ENCODE measurements around the gene PDS5A.
"Not testable (repeated sequence)": the region's sequence is repeated elsewhere in the genome, so short reads cannot be mapped to it uniquely, and the experiment has no call there.

PDS5A gene

DNA sequence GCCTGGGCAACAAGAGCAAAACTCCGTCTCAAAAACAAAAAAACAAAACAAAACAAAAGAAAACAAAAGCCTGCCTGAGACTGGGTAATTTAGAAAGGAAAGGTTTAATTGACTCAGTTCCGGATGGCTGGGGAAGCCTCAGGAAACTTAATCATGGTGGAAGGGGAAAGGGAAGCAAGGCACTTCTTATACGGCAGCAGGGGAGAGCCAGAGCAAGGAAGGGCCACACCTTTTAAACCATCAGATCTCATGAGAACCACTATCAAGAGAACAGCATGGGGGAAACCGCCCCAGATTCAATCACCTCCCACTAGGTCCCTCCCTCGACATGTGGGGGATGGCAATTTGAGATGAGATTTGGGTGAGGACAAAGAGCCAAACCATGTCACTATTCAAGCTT, 157.5 kb downstream of the PDS5A start:
- Histone ChIP-seq H3K27ac (ENCODE audit: low read length) (no peak overlapping the region), H3K4me2 (ENCODE audit: low read depth, low read length) (no peak overlapping the region), H3F3A (ENCODE audit: insufficient read depth, low read length) (no peaks in the 10 kb centered on the region), H3K4me1 (ENCODE audit: low read length) (no peaks in the 10 kb centered on the region), H3K9me2 (replicated peaks; ENCODE audit: insufficient read depth, low read length) (no peaks in the 10 kb centered on the region), H4K20me1 (ENCODE audit: insufficient read depth, low read length) (no peaks in the 10 kb centered on the region), H3K36me3 (replicated peaks; ENCODE audit: insufficient read depth, low read length) (no peaks in the 10 kb centered on the region), H3K27me3 (replicated peaks; ENCODE audit: insufficient read depth, low read length) (no peaks in the 10 kb centered on the region), H3K79me2 (ENCODE audit: low read length) (no peaks in the 10 kb centered on the region), H3K9me3 (replicated peaks; ENCODE audit: insufficient read depth, low read length) (no peaks in the 10 kb centered on the region), H2AFZ (ENCODE audit: low read length) (no peak overlapping the region), H3K9ac (ENCODE audit: low read length) (no peak overlapping the region), H3K4me3 (ENCODE audit: low read length) (no peak overlapping the region)
- no peak for DNase-seq
- TF ChIP-seq EZH2 (optimal IDR thresholded peaks at IDR 0.05; ENCODE audit: low read depth, low read length) (no peak), CTCF (IDR thresholded peaks at IDR 0.05; ENCODE audit: low read length) (no peak), EZH2phosphoT487 (IDR thresholded peaks at IDR 0.05; ENCODE audit: low read length) (no peak)

DNA sequence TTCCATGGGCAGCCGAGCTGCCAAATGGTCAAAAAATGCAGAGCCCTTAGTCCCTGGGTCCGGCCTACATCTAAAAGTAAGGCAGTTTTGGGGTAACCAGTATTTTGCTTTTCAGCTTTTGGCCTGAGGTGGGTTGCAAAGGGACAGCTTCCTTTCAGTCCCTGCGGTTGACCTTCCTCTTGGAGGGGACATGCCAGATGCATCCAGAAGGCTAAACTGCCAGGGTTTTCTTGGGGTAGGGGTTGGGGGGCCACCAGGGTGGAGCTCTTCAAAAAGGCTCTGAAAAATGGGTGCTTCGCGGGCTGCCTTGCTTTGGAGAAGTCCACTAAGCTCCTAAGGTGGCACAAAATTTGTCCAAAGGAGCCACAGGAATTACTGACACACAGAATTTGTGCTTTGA, 159.1 kb downstream of the PDS5A start:
- Histone ChIP-seq H3K9me2 (replicated peaks; ENCODE audit: insufficient read depth, low read length) (no peaks in the 10 kb centered on the region), H3K36me3 (replicated peaks; ENCODE audit: insufficient read depth, low read length) (no peaks in the 10 kb centered on the region), H3K4me3 (ENCODE audit: low read length) (no peak overlapping the region), H2AFZ (ENCODE audit: low read length) (no peak overlapping the region), H3F3A (ENCODE audit: insufficient read depth, low read length) (peaks cover 5% of the 10 kb centered on the region; the same call in 1 of the 2 replicates), H4K20me1 (ENCODE audit: insufficient read depth, low read length) (no peaks in the 10 kb centered on the region), H3K79me2 (ENCODE audit: low read length) (no peaks in the 10 kb centered on the region), H3K4me2 (ENCODE audit: low read depth, low read length) (no peak overlapping the region), H3K4me1 (ENCODE audit: low read length) (no peaks in the 10 kb centered on the region), H3K27me3 (replicated peaks; ENCODE audit: insufficient read depth, low read length) (no peaks in the 10 kb centered on the region), H3K9ac (ENCODE audit: low read length) (no peak overlapping the region), H3K27ac (ENCODE audit: low read length) (no peak overlapping the region), H3K9me3 (replicated peaks; ENCODE audit: insufficient read depth, low read length) (no peaks in the 10 kb centered on the region)
- no peak for DNase-seq
- TF ChIP-seq EZH2 (optimal IDR thresholded peaks at IDR 0.05; ENCODE audit: low read depth, low read length) (no peak), EZH2phosphoT487 (IDR thresholded peaks at IDR 0.05; ENCODE audit: low read length) (no peak), CTCF (IDR thresholded peaks at IDR 0.05; ENCODE audit: low read length) (no peak)

DNA sequence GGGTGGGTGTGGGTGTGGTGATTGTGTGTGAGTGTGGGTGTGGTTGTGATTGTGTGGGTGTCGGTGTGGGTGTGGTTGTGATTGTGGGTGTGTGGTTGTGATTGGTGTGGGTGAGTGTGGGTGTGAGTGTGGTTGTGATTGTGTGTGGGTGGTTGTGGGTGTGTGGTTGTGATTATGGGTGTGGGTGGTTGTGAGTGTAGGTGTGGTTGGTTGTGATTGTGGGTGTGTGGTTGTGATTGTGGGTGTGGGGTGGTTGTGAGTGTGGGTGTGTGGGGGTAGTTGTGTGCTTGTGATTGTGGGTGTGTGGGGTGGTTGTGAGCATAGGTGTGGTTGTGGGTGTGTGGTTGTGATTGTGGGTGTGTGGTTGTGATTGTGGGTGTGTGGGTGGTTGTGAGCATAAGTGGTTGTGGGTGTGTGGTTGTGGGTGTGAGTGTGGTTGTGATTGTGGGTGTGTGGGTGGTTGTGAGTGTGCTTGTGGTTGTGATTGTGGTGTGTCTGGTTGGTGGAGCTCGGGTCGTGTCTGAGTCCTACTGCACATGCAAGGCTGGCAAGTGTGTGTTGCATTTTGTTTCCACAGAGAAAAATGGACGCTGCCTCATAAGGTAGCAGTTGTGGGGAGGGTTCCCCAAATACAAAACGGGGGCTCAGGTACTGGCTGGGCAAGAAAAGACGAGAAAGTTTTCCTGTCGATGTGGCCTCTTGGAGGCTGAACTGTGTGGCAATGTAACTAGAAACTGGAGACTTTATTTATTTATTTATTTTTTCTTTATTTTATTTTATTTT, 163.1 kb downstream of the PDS5A start:
- H3K4me3 ChIP-seq (ENCODE audit: low read length), result no peak overlapping the region
- H2AFZ ChIP-seq (ENCODE audit: low read length), result no peak overlapping the region
- no peak overlapping the region for H3K4me2 ChIP-seq (ENCODE audit: low read depth, low read length)
- H3K9me2 ChIP-seq (replicated peaks; ENCODE audit: insufficient read depth, low read length), result no peaks in the 10 kb centered on the region
- no peak for TF ChIP-seq EZH2 (optimal IDR thresholded peaks at IDR 0.05; ENCODE audit: low read depth, low read length)
- TF ChIP-seq EZH2phosphoT487 (IDR thresholded peaks at IDR 0.05; ENCODE audit: low read length), result no peak
- no peak for TF ChIP-seq CTCF (IDR thresholded peaks at IDR 0.05; ENCODE audit: low read length)
- no peaks in the 10 kb centered on the region for H4K20me1 ChIP-seq (ENCODE audit: insufficient read depth, low read length)
- DNase-seq, result no peak
- peaks cover 5% of the 10 kb centered on the region; the same call in 1 of the 2 replicates for H3F3A ChIP-seq (ENCODE audit: insufficient read depth, low read length)
- no peaks in the 10 kb centered on the region for H3K4me1 ChIP-seq (ENCODE audit: low read length)
- no peaks in the 10 kb centered on the region for H3K9me3 ChIP-seq (replicated peaks; ENCODE audit: insufficient read depth, low read length)
- H3K36me3 ChIP-seq (replicated peaks; ENCODE audit: insufficient read depth, low read length), result no peaks in the 10 kb centered on the region
- H3K79me2 ChIP-seq (ENCODE audit: low read length), result no peaks in the 10 kb centered on the region
- no peak overlapping the region for H3K27ac ChIP-seq (ENCODE audit: low read length)
- no peaks in the 10 kb centered on the region for H3K27me3 ChIP-seq (replicated peaks; ENCODE audit: insufficient read depth, low read length)
- H3K9ac ChIP-seq (ENCODE audit: low read length), result no peak overlapping the region

- H3K27me3 ChIP-seq (replicated peaks; ENCODE audit: insufficient read depth, low read length); H3K9me2 ChIP-seq (replicated peaks; ENCODE audit: insufficient read depth, low read length); H3K9me3 ChIP-seq (replicated peaks; ENCODE audit: insufficient read depth, low read length); H3K27ac ChIP-seq (ENCODE audit: low read length); H3K36me3 ChIP-seq (replicated peaks; ENCODE audit: insufficient read depth, low read length); H3F3A ChIP-seq (ENCODE audit: insufficient read depth, low read length); H4K20me1 ChIP-seq (ENCODE audit: insufficient read depth, low read length); DNase-seq; H3K4me2 ChIP-seq (ENCODE audit: low read depth, low read length); H3K79me2 ChIP-seq (ENCODE audit: low read length); H3K4me1 ChIP-seq (ENCODE audit: low read length); H3K9ac ChIP-seq (ENCODE audit: low read length); H2AFZ ChIP-seq (ENCODE audit: low read length); H3K4me3 ChIP-seq (ENCODE audit: low read length): not testable (repeated sequence)
These were observed 163.9 kb downstream of the PDS5A start for GRCh38 chr4:39813761-39814160.

DNA sequence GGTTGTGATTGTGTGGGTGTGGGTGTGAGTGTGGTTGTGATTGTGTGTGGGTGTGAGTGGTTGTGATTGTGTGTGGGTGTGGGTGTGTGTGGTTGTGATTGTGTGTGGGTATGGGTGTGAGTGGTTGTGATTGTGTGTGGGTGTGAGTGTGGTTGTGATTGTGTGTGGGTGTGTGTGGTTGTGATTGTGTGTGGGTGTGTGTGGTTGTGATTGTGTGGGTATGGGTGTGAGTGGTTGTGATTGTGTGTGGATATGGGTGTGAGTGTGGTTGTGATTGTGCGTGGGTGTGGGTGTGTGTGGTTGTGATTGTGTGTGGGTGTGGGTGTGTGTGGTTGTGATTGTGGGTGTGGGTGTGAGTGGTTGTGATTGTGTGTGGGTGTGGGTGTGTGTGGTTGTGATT, 164.7 kb downstream of the PDS5A start:
- DNase-seq; H3F3A ChIP-seq (ENCODE audit: insufficient read depth, low read length); H3K9me3 ChIP-seq (replicated peaks; ENCODE audit: insufficient read depth, low read length); H3K9ac ChIP-seq (ENCODE audit: low read length); H4K20me1 ChIP-seq (ENCODE audit: insufficient read depth, low read length); H3K9me2 ChIP-seq (replicated peaks; ENCODE audit: insufficient read depth, low read length); H3K4me2 ChIP-seq (ENCODE audit: low read depth, low read length); H3K36me3 ChIP-seq (replicated peaks; ENCODE audit: insufficient read depth, low read length); H3K79me2 ChIP-seq (ENCODE audit: low read length); H3K27ac ChIP-seq (ENCODE audit: low read length); H3K27me3 ChIP-seq (replicated peaks; ENCODE audit: insufficient read depth, low read length); H3K4me1 ChIP-seq (ENCODE audit: low read length); H2AFZ ChIP-seq (ENCODE audit: low read length); H3K4me3 ChIP-seq (ENCODE audit: low read length): not testable (repeated sequence)

Data from MM.1S (cell line).